RCC 7860 (cell line): ENCODE measurements around the gene GRID2.
"Not testable (repeated sequence)": the region's sequence is repeated elsewhere in the genome, so short reads cannot be mapped to it uniquely, and the experiment has no call there.

Source experiments
- DNase-seq: peaks from one replicate; pipeline ENCODE4 v3.0.0-alpha.2; 2015; ENCODE audit warnings: low spot score
- FAIRE-seq: peaks from 2 replicates; lab custom pipeline; 2012; peaks lifted over from hg19 to GRCh38; lab: Jason Lieb, UNC

The GRID2 gene

DNA sequence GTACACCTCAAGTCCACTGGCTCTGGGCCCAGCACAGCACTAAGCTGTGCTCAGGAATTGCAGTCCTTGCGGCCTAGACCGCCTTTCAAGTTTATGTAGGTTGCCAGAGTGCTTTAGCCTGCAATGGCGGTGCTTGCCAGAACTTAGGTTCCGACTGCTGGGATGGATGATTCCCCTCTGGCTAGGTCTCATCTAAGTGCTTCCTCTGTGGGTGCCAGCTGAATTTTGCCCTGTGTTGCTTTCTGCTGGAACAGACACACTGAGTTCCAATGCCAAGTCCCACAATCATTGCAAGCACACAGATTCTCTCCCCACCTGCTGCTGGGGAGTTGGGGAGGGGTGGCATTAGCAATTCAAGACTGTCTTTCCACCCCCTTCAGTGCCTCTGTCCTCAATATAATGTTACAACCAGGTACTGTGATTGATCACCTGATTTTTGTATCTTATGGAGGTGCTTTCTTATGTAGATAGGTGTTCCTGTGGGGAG, 129.5 kb downstream of the GRID2 start:
- no peak for FAIRE-seq

DNA sequence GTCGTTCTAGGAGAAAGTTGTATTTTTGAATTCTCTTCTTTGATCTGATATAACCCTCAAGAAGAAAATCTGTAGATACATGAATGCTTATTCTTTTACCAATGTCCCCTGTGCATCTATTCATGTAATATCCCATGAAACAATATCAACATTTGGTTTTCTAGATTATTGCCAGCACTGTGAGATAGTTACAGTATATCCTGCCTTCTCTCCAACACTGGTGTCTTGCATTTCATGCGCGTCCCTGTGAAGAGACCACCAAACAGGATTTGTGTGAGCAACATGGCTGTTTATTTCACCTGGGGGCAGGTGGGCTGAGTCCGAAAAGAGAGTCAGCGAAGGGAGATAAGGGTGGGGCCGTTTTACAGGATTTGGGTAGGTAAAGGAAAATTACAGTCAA, 135.0 kb downstream of the GRID2 start:
- DNase-seq, FAIRE-seq: not testable (repeated sequence)

More for the DNA sequence above, 129.5 kb downstream of the GRID2 start:
- DNase-seq = no peak

GRCh38 chr4:92442131-92442530, 138.4 kb downstream of the GRID2 start:
- FAIRE-seq, DNase-seq: not testable (repeated sequence)

GRCh38 chr4:92444143-92444843, 140.5 kb downstream of the GRID2 start:
- DNase-seq, FAIRE-seq: not testable (repeated sequence)

GRCh38 chr4:92445127-92445526, 141.4 kb downstream of the GRID2 start:
- no peak for DNase-seq
- FAIRE-seq = no peak

DNA sequence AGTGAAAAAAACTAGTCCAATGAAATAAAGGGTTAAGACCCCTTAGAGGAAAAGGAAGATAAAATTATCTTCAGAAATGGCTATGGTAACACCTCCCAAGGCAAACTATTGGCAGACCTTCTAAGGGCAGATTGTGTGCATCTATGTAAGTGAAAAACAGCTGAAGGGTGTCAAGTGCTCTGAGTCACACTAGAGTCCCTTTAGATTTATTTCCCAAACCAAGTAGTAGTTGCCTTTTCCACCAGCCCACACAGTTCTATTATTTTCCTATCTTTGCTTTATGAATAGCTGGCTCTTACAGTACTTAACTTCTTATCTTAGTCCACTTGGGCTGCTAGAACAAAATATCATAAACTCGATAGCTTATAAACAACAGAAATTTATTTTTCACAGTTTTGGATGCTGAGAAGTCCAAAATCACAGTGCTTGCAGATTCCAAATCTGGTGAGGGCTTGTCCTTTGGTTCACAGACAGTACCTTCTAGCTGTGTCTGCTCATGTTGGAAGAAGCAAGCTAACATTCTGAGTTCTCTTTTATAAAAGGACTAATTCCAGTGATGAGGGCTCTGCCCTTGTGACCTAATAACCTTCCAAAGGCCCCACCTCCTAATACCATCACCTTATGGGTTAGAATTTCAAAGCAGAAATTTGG, 143.6 kb downstream of the GRID2 start:
- FAIRE-seq (no peak), DNase-seq (no peak)

DNA sequence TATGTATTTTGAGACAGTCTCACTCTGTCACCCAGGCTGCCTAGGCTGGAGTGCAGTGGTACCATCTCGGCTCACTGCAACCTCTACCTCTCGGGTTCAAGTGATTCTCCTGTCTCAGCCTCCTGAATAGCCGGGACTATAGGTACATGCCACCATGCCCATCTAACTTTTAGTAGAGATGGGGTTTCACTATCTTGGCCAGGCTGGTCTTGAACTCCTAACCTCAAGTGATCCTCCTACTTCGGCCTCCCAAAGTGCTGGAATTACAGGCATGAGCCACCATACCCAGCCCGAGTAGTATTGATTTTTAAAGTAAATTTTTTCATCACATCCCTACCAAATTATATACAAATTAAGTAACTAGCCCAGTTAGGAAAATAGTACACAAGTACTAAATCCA, 144.4 kb downstream of the GRID2 start:
- DNase-seq, FAIRE-seq: not testable (repeated sequence)

- peak; percentile 92 for FAIRE-seq
These were observed 146.9 kb downstream of the GRID2 start for GRCh38 chr4:92450694-92451093.

DNA sequence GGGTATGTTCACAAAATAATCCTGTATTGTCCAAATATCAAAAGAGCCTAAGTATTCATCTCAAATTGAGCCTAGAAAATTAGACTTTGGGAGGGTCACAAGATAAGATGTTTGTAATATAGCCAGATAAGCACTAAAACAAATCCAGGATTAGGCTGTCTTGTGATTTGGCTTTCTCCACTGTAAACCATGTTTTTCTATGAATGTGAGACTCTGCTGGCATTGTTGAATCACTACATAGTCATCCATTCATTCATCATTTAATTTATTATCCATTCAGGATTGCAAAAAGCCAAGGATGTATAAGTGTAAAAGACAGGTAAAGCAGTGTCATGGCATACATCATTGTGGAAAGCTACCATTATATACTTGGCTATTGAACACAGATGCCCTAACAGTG, 148.0 kb downstream of the GRID2 start:
- FAIRE-seq = no peak
- DNase-seq = no peak

More at GRCh38 chr4:92450694-92451093, 146.9 kb downstream of the GRID2 start:
- DNase-seq = no peak

DNA sequence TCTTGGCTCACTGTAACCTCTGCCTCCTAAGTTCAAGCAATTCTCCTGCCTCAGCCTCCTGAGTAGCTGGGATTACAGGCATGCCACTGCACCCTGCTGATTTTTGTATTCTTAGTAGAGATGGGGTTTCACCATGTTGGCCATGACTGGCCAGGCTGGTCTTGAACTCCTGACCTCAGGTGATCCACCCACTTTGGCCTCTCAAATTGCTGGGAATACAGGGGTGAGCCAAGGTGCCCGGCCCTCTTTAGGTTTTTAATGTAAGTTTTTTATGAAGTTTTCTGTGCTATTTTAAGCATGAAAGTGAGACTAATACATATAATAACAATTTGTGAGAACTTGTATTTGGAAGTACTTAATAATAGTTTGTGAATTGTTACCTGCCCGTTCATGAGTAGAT, 148.6 kb downstream of the GRID2 start:
- not testable (repeated sequence) for DNase-seq, FAIRE-seq

DNA sequence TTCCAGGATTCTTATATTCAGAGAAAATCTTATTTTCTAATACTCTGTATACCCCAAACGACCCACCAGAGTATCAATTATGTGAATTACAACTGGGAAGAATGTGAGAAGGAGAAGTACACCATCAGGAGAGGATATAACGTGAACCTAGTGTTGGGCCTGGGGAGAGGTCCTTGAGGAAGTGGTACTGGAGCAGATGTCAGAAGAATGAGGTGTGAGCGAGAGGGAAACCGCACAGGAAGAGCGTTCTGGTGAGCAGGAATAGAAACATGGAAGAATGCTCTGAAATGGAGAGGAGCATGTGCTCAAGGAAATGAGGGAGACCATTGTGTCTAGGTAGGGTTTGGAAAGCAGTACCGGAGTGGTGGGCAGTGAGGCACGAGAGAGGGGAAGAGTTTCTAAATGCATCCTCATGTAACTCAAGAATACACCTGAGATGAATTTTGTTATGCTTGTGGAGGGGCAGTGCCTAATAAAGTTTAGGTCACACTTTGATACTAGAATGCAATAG, 151.6 kb downstream of the GRID2 start:
- DNase-seq = no peak
- no peak for FAIRE-seq

- DNase-seq (no peak), FAIRE-seq (no peak)
These were observed 152.2 kb downstream of the GRID2 start for GRCh38 chr4:92455951-92456350.

DNA sequence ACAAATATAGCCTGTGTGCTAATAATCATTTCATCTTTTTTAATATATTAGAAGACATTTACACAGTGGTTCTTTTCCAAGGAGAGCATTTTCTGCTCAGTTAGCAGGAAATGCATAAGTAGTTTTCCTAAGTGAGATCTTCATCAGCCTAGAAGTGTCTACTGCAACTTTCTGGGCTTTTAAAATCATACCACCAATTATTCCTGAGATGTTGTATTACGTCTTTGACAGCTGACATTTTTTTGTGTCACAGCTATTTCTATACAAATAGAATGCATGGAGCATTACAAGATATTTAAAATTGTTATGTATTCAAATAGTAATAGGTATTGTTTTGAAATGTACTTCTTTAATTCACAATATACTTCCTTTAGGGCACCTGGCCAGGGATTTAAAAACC, 158.0 kb downstream of the GRID2 start:
- DNase-seq = no peak
- FAIRE-seq = no peak

GRCh38 chr4:92477298-92477697, 173.5 kb downstream of the GRID2 start:
- DNase-seq (no peak), FAIRE-seq (no peak)

GRCh38 chr4:92483341-92483740, 179.6 kb downstream of the GRID2 start:
- FAIRE-seq (no peak), DNase-seq (no peak)

GRCh38 chr4:92488496-92488895, 184.7 kb downstream of the GRID2 start:
- no peak for FAIRE-seq
- no peak for DNase-seq

- no peak for DNase-seq
- FAIRE-seq = no peak
These were observed 193.4 kb downstream of the GRID2 start for GRCh38 chr4:92497141-92497540.

DNA sequence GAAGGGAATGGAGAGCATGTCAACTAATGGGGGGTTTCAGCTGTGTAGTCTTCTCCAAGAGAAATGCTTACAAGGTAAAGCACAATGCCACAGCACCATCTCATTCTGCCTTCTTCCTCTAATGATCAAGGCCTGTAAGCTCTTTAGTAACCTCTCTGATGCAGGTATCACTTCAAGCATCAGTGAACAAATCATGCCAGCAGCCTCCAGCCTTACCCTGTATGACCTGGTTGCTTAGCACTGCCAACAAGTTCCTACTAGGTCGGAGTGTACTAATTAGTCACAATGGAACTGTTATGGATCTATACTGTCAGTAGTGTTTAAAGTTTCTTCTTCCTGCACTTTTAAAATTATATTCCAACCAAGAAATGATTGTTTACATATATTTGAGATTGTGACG, 197.7 kb downstream of the GRID2 start:
- FAIRE-seq = no peak

DNA sequence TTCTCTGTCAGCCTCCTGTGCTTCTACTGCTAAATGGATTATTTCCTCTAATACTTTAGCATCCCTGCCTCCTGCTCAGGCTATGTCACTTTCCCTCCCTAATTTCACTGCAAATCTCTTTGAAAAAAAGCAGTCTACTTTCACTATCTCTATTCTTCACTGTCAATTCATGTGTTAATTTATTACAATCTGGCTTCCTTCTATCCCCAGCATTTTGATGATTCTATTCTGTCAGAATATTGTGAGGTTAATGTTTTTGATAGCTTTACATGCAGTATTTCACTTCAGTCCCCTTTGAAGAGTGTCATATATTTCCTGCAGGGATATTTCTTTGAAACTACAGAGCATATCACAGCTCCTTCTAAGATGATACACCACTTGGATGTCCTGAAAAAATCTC, 203.2 kb downstream of the GRID2 start:
- DNase-seq (no peak), FAIRE-seq (no peak)

More for the DNA sequence above, 197.7 kb downstream of the GRID2 start:
- no peak for DNase-seq

GRCh38 chr4:92514627-92515026, 210.9 kb downstream of the GRID2 start:
- DNase-seq (no peak), FAIRE-seq (no peak)

DNA sequence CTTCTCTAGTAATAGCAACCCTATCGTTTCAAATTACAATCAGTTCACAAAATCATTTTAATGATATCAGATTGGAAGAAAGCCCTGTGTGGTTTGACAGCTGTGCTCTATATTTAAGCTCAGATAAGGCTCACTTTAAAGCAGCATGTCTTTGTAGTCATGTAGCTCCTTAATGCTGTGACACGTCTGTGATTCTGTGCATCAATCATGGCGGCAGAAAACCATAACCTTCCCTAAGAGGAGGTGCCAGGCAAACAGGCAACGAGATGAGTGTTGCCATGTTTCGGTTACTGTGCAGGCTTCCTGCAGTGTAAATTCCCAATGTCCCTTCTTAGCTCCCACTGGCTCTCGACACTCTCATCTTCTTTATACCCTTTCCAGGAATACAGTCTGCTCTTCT, 212.7 kb downstream of the GRID2 start:
- no peak for DNase-seq
- FAIRE-seq = no peak

DNA sequence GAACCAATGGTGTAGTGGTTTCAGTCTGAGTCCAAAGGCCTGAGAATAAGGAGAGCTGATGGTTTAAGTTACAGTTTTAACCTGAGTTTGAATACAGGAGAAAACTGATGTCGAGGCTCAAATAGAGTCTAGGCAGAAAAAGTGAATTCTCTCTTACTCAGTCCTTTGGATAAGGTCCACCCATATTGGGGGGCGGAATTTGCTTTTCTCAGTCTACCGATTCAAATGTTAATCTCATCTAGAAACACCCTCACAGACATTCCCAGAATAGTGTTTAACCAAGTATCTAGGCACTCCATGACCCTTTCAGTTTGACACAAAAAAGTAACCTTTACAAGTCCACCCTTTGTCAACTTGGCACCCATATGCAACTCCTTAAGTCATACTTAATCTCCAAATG, 216.0 kb downstream of the GRID2 start:
- DNase-seq (no peak), FAIRE-seq (no peak)
